Activated CD4-positive, alpha-beta memory T cell treated with anti-CD3 and anti-CD28 coated beads, Interleukin-2, amount 10 ng/mL, durations not matched to agents 7 days and 5 days (primary cell): ENCODE measurements around the gene CPEB3. TPM values are rescaled to one million over a fixed set of nuclear protein-coding genes. Genes with fewer than 3 reads are reported as not detected.
"Not testable (repeated sequence)": the region's sequence is repeated elsewhere in the genome, so short reads cannot be mapped to it uniquely, and the experiment has no call there.

ENCODE experiments used
- CTCF ChIA-PET: fragments of 350-600 bp; sonication (Branson Sonifier 250); formaldehyde crosslinking; loops from one replicate; lab custom pipeline; 2021; ENCODE audit warnings: antibody characterized with exemption, inconsistent platforms; lab: Charles Lee
- POLR2A ChIA-PET: fragments of 350-600 bp; sonication (Branson Sonifier 250); formaldehyde crosslinking; loops from one replicate; lab custom pipeline; 2021; ENCODE audit warnings: antibody characterized with exemption; lab: Charles Lee
- DNase-seq: peaks from one replicate; pipeline ENCODE4 v3.0.0-alpha.2; 2020
- H3K27ac Mint-ChIP-seq: one replicate; pipeline ENCODE4 v1.8.0; 2021; ENCODE audit warnings: mild to moderate bottlenecking, mixed read lengths
- H3K27me3 Mint-ChIP-seq: one replicate; pipeline ENCODE4 v1.8.0; 2021; ENCODE audit warnings: mixed read lengths
- H3K36me3 Mint-ChIP-seq: one replicate; pipeline ENCODE4 v1.8.0; 2021; ENCODE audit warnings: low read depth, mixed read lengths
- H3K4me1 Mint-ChIP-seq: one replicate; pipeline ENCODE4 v1.8.0; 2021; ENCODE audit warnings: mixed read lengths
- H3K4me3 Mint-ChIP-seq: one replicate; pipeline ENCODE4 v1.8.0; 2021; ENCODE audit warnings: mild to moderate bottlenecking, mixed read lengths
- H3K9me3 Mint-ChIP-seq: one replicate; pipeline ENCODE4 v1.8.0; 2021; ENCODE audit warnings: mixed read lengths
- total RNA-seq, 2 experiments: library from RNA; stranded (reverse); gene quantifications; one replicate each; pipeline ENCODE4 v1.2.3, GENCODE V29; 2021

The CPEB3 gene
- total RNA-seq, 2 experiments from 2014 or later: 2.8 to 3.0 TPM

DNA sequence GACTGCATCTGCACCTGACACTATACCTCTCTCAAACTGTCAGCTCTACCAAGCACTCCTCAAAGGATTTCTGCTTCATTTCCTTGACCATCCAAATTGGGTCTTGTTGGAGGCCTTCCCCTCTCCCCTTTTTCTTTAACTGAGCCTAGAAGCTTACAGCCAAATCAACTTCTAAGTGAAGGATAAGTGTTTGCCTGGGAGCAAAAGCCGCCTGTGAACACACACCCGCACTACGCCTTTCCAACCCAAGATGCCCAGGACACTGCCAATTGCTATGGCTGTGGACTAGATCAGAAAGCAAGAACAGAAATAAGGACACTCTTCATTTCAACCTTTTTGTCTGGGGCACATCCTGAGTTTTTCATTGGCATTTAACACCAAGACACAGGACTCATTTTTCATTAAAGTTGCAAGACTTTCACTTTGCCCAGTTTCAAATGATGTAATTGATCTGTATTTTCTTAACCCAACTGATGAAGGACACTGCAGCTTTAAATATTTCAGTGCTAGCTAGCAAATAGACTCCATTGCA lies 52.8 kb downstream of the CPEB3 start:
- DNase-seq: no peak
- ChIA-PET CTCF (no interaction called here), POLR2A (interaction anchor here (1.4 kb wide), 1 partner anchor 53 kb away, joined by 8 read pairs; the partner anchor contains the start of genes CPEB3 and MARCHF5)
- no peak overlapping the region for H3K27ac Mint-ChIP-seq
- peaks cover 29% of the 10 kb centered on the region for H3K36me3 Mint-ChIP-seq
- peaks cover 24% of the 10 kb centered on the region for H3K27me3 Mint-ChIP-seq
- H3K4me3 Mint-ChIP-seq: no peak overlapping the region
- H3K4me1 Mint-ChIP-seq: peaks cover 34% of the 10 kb centered on the region
- H3K9me3 Mint-ChIP-seq: no peaks in the 10 kb centered on the region

DNA sequence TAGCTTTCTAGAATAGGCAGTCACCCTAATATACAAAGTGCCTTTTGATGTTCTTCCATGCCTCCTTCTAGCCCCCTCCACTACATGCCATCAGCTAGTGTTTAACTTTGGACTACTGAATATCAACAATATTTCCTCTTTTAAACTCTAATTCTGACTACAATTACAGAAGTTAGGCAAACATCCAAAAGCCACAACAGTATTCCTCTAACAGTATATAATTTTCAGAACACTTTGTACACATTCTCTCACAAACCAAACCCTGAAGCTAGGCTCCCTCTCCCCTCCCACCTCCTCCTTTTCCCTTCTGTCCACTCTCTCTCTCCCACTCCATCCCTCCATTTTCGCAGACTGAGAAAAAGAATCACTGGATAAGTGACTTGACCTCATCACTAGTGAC lies 59.7 kb downstream of the CPEB3 start:
- DNase-seq: no peak
- Mint-ChIP-seq H3K9me3 (no peaks in the 10 kb centered on the region), H3K27me3 (no peaks in the 10 kb centered on the region), H3K36me3 (peaks cover 14% of the 10 kb centered on the region), H3K4me1 (peaks cover 5% of the 10 kb centered on the region), H3K27ac (no peak overlapping the region), H3K4me3 (no peak overlapping the region)
- ChIA-PET CTCF (interaction anchor here (0.6 to 1.2 kb wide), 2 partner anchors 10 to 57 kb away, joined by 3 read pairs; no protein-coding TSS in a partner anchor), POLR2A (interaction anchor here (0.6 kb wide), 1 partner anchor 22 kb away, joined by 4 read pairs; no protein-coding TSS in a partner anchor)

DNA sequence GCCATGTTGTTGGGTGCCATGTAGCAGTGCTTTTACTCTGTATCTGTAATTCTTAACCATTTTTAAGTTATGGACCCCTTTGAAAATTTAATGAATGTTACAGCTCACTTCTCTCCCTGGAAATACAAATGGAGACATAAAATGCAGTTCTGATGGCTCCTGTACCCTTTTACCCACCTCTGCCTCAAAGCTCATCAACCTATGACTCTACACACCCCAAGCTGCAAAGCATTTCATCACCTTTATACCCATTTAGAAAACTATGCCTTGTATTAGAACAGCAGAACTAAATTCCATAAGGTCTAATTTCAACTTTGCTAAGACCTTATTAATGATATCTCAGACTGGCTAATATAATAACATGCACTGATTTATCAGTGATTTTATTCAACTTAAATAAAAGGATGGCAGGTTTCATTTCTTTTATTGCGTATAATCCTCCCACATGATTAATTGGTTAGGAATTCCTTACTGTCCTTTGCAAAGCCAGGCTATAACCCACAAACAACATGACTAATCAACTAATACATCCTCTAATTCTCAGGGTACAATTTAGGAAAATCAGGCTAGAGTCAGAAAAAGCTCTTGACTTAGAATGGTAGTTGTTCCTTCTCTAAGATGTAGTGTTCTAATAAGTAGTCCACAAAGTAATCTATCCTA lies 68.1 kb downstream of the CPEB3 start:
- no peak overlapping the region for H3K27ac Mint-ChIP-seq
- peaks cover 6% of the 10 kb centered on the region for H3K36me3 Mint-ChIP-seq
- no peak for DNase-seq
- no peaks in the 10 kb centered on the region for H3K27me3 Mint-ChIP-seq
- no peak overlapping the region for H3K4me3 Mint-ChIP-seq
- CTCF ChIA-PET: interaction anchor here (0.8 kb wide), 1 partner anchor 120 kb away, joined by 3 read pairs; no protein-coding TSS in a partner anchor
- H3K9me3 Mint-ChIP-seq: no peaks in the 10 kb centered on the region
- POLR2A ChIA-PET: interaction anchor here (1.0 kb wide), 1 partner anchor 11 kb away, joined by 3 read pairs; no protein-coding TSS in a partner anchor
- no peaks in the 10 kb centered on the region for H3K4me1 Mint-ChIP-seq

DNA sequence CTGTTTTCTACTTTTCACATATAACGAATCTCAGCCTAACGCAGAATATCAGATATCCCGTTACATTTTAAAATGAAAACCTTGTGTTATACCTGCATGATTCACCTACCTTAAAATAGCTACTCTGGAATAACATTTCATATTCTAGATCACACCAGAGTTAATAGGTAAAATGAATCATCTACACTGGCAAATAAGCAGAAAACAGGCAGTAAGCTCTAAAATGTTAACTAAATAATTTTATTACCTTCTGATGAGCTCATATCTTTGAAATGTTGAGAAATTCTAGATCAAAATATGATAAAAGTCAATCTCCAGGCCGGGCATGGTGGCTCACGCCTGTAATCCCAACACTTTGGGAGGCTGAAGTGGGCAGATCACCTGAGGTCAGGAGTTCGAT lies 71.3 kb downstream of the CPEB3 start:
- Mint-ChIP-seq H3K27ac (no peak overlapping the region), H3K4me3 (no peak overlapping the region), H3K4me1 (no peaks in the 10 kb centered on the region), H3K27me3 (no peaks in the 10 kb centered on the region), H3K36me3 (peaks cover 7% of the 10 kb centered on the region), H3K9me3 (no peaks in the 10 kb centered on the region)
- POLR2A ChIA-PET: no interaction called here
- CTCF ChIA-PET: interaction anchor here (1.0 kb wide), 1 partner anchor 21 kb away, joined by 3 read pairs; no protein-coding TSS in a partner anchor
- no peak for DNase-seq

DNA sequence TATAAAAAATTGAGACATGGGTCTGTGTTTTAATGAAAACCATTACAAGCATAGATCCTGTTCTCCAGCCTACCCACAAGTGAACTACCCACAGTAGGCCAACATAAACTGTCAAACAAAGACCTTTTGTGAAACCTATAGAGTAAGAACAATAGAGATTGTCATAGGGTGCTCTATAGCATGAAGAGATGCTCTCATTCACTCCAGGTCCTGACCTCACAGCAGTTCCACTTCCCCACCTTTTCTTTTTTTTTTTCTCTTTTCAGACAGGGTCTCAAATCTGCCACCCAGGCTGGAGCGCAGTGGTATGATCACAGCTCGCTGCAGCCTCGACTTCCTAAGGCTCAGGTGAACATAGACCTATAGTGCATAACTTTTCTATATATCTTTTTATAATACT lies 72.3 kb downstream of the CPEB3 start:
- ChIA-PET CTCF (interaction anchor here (1.0 kb wide), 1 partner anchor 20 kb away, joined by 3 read pairs; no protein-coding TSS in a partner anchor), POLR2A (no interaction called here)
- Mint-ChIP-seq H3K27ac (no peak overlapping the region), H3K4me3 (no peak overlapping the region), H3K4me1 (peaks cover 3% of the 10 kb centered on the region), H3K9me3 (no peaks in the 10 kb centered on the region), H3K36me3 (peaks cover 9% of the 10 kb centered on the region), H3K27me3 (no peaks in the 10 kb centered on the region)
- no peak for DNase-seq

DNA sequence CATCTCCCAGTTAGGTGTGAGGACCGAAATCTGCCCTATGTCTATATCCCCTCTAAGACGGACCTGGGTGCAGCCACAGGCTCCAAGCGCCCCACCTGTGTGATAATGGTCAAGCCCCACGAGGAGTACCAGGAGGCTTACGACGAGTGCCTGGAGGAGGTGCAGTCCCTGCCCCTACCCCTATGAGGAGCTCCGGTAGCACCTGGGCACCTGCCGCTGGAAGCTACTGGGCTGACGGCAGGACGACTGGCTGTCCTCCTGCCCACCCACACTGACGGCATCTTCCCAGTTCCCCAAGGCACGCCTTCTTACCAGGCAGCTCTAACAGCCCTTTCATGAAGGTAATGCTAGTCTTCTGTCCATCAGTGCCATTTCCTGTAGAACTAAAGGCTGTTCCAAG lies 74.3 kb downstream of the CPEB3 start:
- H3K9me3 Mint-ChIP-seq, H3K4me3 Mint-ChIP-seq, POLR2A ChIA-PET, H3K27me3 Mint-ChIP-seq, H3K27ac Mint-ChIP-seq, DNase-seq, H3K36me3 Mint-ChIP-seq: not testable (repeated sequence)
- H3K4me1 Mint-ChIP-seq: peaks cover 14% of the 10 kb centered on the region
- CTCF ChIA-PET: interaction anchor here (0.8 to 1.0 kb wide), 2 partner anchors 74 to 87 kb away, joined by 3 read pairs; partner anchors contain the start of genes CPEB3 and MARCHF5

DNA sequence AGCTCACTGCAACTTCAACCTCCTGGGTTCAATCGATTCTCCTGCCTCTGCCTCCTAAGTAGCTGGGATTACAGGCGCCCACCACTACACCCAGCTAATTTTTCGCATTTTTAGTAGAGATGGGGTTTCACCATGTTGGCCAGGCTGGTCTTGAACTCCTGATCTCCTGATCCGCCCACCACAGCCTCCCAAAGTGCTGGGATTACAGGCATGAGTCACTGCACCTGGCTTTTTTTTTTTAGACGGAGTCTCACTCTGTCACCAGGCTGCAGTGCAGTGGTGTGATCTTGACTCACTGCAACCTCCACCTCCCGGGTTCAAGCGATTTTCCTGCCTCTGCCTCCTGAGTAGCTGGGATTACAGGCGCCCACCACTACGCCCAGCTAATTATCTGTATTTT lies 75.7 kb downstream of the CPEB3 start:
- H3K4me3 Mint-ChIP-seq, H3K36me3 Mint-ChIP-seq, H3K27ac Mint-ChIP-seq, H3K9me3 Mint-ChIP-seq, POLR2A ChIA-PET, H3K27me3 Mint-ChIP-seq, DNase-seq, CTCF ChIA-PET: not testable (repeated sequence)
- H3K4me1 Mint-ChIP-seq: peaks cover 21% of the 10 kb centered on the region

DNA sequence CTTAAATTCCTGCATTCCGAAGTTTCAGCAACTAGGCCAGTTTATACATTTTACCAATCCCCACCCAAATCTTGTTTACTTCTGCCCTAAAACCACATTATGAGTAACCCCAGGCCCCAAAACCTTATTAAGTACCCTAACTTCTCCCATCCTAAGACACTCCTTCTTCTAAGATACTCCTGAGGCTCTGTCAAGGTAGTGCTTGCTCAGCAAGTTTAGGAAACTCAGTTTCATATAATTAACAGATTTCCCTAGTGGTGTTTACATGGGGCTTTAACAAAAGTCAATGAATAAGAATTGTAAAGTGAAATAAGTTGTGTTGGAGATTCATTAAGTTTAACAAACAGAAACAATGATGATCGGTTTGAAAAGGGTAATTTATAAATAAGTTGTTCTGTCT lies 77.8 kb downstream of the CPEB3 start:
- POLR2A ChIA-PET: no interaction called here
- peaks cover 7% of the 10 kb centered on the region for H3K36me3 Mint-ChIP-seq
- H3K27ac Mint-ChIP-seq: peak overlapping the region; percentile 36

DNA sequence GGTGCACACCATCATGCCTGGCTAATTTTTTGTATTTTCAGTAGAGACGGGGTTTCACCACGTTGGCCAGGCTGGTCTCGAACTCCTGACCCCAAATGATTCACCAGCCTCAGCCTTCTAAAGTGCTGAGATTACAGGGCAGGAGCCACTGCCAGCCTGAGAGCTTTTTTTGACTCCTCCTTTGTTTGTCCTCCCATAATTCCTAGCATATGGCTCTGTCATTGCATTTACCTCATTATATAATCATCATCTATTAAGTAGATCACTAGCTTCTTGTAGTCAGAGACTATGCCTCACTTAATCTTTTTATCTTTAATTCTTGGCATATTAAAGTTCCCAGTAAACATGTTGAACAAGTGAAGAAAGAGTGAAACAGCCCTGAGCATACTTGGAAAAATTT lies 82.1 kb downstream of the CPEB3 start:
- H3K4me3 Mint-ChIP-seq: no peak overlapping the region
- no peak for DNase-seq
- POLR2A ChIA-PET: no interaction called here
- H3K36me3 Mint-ChIP-seq: peaks cover 3% of the 10 kb centered on the region
- no peaks in the 10 kb centered on the region for H3K9me3 Mint-ChIP-seq
- CTCF ChIA-PET: interaction anchor here (0.7 to 1.2 kb wide), 2 partner anchors 82 to 187 kb away, joined by 3 to 4 read pairs; partner anchors contain the start of genes CPEB3 and MARCHF5
- no peak overlapping the region for H3K27ac Mint-ChIP-seq
- no peaks in the 10 kb centered on the region for H3K27me3 Mint-ChIP-seq
- H3K4me1 Mint-ChIP-seq: peaks cover 27% of the 10 kb centered on the region

More for the DNA sequence above, 77.8 kb downstream of the CPEB3 start:
- H3K9me3 Mint-ChIP-seq: no peaks in the 10 kb centered on the region
- H3K4me3 Mint-ChIP-seq: no peak overlapping the region
- no peaks in the 10 kb centered on the region for H3K27me3 Mint-ChIP-seq
- peaks cover 29% of the 10 kb centered on the region for H3K4me1 Mint-ChIP-seq
- no peak for DNase-seq
- CTCF ChIA-PET: no interaction called here

DNA sequence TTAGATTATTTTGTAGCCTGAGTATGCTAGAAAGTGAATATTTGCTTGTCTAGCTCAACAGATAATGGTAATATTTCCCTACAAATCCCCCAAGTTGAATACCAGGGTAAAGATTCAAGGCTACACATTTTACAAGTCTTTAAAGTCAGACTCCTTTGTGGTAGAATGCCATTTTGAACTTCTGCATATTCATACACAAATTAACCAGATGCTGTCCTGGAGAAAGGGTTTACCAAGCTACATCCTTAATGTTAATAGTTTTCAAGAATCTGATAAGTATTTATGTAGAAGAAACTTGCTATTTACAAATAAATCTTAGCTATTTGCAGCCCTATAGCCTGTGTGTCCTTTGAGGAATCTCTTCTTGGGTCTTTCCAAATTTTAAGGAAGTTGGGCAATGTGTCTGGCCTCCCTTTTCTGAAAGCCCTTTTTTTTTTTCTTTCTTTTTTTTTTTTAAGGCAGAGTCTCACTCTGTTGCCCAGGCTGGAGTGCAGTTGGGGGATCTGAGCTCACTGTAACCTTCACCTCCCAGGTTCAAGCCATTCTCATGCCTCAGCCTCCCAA lies 82.6 kb downstream of the CPEB3 start:
- no peak overlapping the region for H3K4me3 Mint-ChIP-seq
- no peak overlapping the region for H3K27ac Mint-ChIP-seq
- DNase-seq: no peak
- no peaks in the 10 kb centered on the region for H3K27me3 Mint-ChIP-seq
- CTCF ChIA-PET: interaction anchor here (0.7 to 1.2 kb wide), 2 partner anchors 83 to 187 kb away, joined by 3 to 4 read pairs; partner anchors contain the start of genes CPEB3 and MARCHF5
- H3K9me3 Mint-ChIP-seq: no peaks in the 10 kb centered on the region
- H3K4me1 Mint-ChIP-seq: peaks cover 23% of the 10 kb centered on the region
- POLR2A ChIA-PET: interaction anchor here (0.8 kb wide), 1 partner anchor 83 kb away, joined by 3 read pairs; the partner anchor contains the start of genes CPEB3 and MARCHF5
- peaks cover 2% of the 10 kb centered on the region for H3K36me3 Mint-ChIP-seq

DNA sequence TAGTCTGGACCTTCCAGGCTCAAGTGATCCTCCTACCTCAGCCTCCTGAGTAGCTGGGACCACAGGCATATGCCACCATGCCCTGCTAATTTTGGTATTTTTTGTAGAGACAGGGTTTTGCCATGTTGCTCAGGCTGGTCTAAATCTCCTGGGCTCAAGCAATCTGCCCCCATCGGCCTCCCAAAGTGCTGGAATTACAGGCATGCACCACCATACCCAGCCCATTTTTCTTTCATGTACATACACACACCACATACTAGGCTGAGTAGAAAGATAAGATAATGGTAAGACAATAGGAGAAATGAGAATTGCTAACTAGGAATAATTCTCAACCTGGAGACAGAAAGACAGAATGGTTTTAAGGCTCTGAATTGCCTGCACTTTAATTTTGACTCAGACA lies 83.8 kb downstream of the CPEB3 start:
- Mint-ChIP-seq H3K27ac (no peak overlapping the region), H3K4me1 (peaks cover 15% of the 10 kb centered on the region), H3K36me3 (peaks cover 2% of the 10 kb centered on the region), H3K9me3 (no peaks in the 10 kb centered on the region), H3K4me3 (no peak overlapping the region), H3K27me3 (no peaks in the 10 kb centered on the region)
- CTCF ChIA-PET: no interaction called here
- POLR2A ChIA-PET: no interaction called here
- DNase-seq: no peak

DNA sequence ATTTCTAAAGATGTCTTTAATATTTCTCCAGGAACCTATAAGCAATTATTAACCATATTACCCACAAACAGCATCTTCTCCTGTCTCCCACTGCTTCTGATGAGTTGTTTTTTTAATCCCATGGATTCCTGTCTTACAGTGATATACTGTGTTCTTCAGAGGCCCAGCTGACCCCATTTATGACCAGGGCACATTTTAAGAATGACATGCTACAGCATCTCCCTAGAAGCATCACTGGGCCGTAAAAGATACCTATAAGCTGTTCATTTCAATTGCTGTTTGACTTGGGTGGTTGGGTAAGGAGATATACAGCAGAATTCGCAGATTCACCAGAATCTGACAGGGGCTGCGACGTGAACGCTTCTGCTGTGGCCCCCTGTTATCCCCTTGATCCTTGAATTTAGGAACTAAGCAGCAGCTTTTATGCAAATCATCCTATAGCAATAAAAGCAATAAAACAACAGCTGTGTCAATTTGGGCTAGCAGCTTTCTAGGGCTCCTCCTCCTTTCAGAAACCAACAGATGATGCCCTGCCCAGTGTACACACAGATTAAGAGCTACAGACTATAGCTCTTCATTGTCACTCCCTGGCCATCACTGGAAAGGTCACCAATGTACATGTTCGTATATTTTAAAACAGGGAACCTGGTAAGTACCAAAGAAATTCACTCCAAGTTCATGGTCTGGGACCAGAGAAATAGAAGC lies 86.8 kb downstream of the CPEB3 start:
- H3K4me3 Mint-ChIP-seq: no peak overlapping the region
- H3K27me3 Mint-ChIP-seq: no peaks in the 10 kb centered on the region
- ChIA-PET POLR2A (no interaction called here), CTCF (interaction anchor here (0.7 to 0.9 kb wide), 2 partner anchors 87 to 1219 kb away, joined by 3 read pairs; partner anchors contain the start of genes CPEB3 and MARCHF5)
- H3K36me3 Mint-ChIP-seq: peaks cover 2% of the 10 kb centered on the region
- no peak overlapping the region for H3K27ac Mint-ChIP-seq
- peaks cover 6% of the 10 kb centered on the region for H3K4me1 Mint-ChIP-seq
- H3K9me3 Mint-ChIP-seq: no peaks in the 10 kb centered on the region
- DNase-seq: no peak
